ENCODE data around the gene IRF9.
A peak's percentile ranks its signal among the peaks of the same experiment; 100 is the strongest.
"Not testable (repeated sequence)": the region's sequence is repeated elsewhere in the genome, so short reads cannot be mapped to it uniquely, and the experiment has no call there.

Gene IRF9

GRCh38 chr14:24196071-24197055, 35.3 kb downstream of the IRF9 start:
- DNase-seq, result peak; percentile 61

GRCh38 chr14:24197056-24197450, 36.0 kb downstream of the IRF9 start:
- DNase-seq, result peak; percentile 51

- DNase-seq, result no peak
Observed at GRCh38 chr14:24198814-24199524, 37.9 kb downstream of the IRF9 start.

GRCh38 chr14:24202538-24202937, 41.5 kb downstream of the IRF9 start:
- not testable (repeated sequence) for DNase-seq

GRCh38 chr14:24203249-24203886, 42.3 kb downstream of the IRF9 start:
- DNase-seq, result not testable (repeated sequence)

GRCh38 chr14:24204163-24205146, 43.4 kb downstream of the IRF9 start:
- DNase-seq, result no peak

- no peak for DNase-seq
Observed at GRCh38 chr14:24206260-24207103, 45.4 kb downstream of the IRF9 start.

GRCh38 chr14:24207104-24207551, 46.1 kb downstream of the IRF9 start:
- DNase-seq, result no peak

GRCh38 chr14:24207625-24208024, 46.6 kb downstream of the IRF9 start:
- DNase-seq, result no peak

- DNase-seq, result no peak
Observed at GRCh38 chr14:24211311-24211710, 50.2 kb downstream of the IRF9 start.

GRCh38 chr14:24212924-24213865, 52.1 kb downstream of the IRF9 start, which contains the start of gene CHMP4A:
CHMP4A (minus strand) TSS chr14:24213488; CDS start chr14:24213439, 49 bp downstream.
- peak; percentile 100 for DNase-seq

GRCh38 chr14:24213866-24214662, 53.0 kb downstream of the IRF9 start:
- DNase-seq, result no peak

GRCh38 chr14:24215495-24216344, 54.7 kb downstream of the IRF9 start, which contains the start of gene MDP1:
MDP1 (minus strand) TSS chr14:24216066; CDS start chr14:24215955, 111 bp downstream.
- DNase-seq, result peak; percentile 97

Measured in hematopoietic multipotent progenitor cell treated with erythropoietin and hydrocortisone succinate and interleukin-3 and kit ligand, for 4 days (in vitro differentiated cells).